ENCODE results near the gene DNAJC27.

GRCh38 chr2:24948506-24948905 lies 23.2 kb downstream of the DNAJC27 start:
- no peak for TF ChIP-seq CTCF (IDR thresholded peaks at IDR 0.05)
- TF ChIP-seq POLR2A (IDR thresholded peaks at IDR 0.05), result no peak

All from testis (tissue), 2 donors.